Measurements from ENCODE around the gene SEMA6A.

SEMA6A gene

DNA sequence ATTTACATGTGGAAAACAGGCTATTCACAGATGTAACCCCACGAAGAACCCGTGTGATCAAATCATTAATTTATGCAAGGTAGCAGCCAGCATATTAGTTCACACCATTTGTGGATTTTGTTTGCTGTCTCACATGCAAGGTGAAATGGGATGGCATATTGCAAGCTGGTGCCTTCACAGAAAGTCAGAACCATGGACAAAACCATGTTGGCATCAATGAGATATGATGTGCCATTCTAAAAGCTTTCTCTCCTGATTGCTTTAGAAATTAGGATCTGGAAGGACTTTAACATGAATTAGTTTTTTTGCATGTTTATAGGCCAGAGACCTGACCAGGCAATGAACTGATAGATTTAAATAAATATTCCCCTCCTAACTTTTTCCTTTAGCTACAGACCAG, 129.3 kb downstream of the SEMA6A start:
- no peaks in the 10 kb centered on the region for H3K9me3 ChIP-seq (ENCODE audit: severe bottlenecking)
- DNase-seq (ENCODE audit: low spot score) (no peak), ATAC-seq (ENCODE audit: low read depth) (no peak)
- no peaks in the 10 kb centered on the region for H3K4me1 ChIP-seq (ENCODE audit: insufficient read depth, poor library complexity, severe bottlenecking)
- no peaks in the 10 kb centered on the region for H3K36me3 ChIP-seq (ENCODE audit: low read depth)
- H3K27me3 ChIP-seq (ENCODE audit: insufficient read depth, poor library complexity, severe bottlenecking), result no peaks in the 10 kb centered on the region
- H3K4me3 ChIP-seq (ENCODE audit: severe bottlenecking), result no peak overlapping the region
- H3K27ac ChIP-seq (ENCODE audit: poor library complexity, severe bottlenecking), result no peak overlapping the region
- TF ChIP-seq, protein P1, sequence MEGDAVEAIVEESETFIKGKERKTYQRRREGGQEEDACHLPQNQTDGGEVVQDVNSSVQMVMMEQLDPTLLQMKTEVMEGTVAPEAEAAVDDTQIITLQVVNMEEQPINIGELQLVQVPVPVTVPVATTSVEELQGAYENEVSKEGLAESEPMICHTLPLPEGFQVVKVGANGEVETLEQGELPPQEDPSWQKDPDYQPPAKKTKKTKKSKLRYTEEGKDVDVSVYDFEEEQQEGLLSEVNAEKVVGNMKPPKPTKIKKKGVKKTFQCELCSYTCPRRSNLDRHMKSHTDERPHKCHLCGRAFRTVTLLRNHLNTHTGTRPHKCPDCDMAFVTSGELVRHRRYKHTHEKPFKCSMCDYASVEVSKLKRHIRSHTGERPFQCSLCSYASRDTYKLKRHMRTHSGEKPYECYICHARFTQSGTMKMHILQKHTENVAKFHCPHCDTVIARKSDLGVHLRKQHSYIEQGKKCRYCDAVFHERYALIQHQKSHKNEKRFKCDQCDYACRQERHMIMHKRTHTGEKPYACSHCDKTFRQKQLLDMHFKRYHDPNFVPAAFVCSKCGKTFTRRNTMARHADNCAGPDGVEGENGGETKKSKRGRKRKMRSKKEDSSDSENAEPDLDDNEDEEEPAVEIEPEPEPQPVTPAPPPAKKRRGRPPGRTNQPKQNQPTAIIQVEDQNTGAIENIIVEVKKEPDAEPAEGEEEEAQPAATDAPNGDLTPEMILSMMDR (IDR thresholded peaks at IDR 0.05; ENCODE audit: poor library complexity, severe bottlenecking), result no peak

DNA sequence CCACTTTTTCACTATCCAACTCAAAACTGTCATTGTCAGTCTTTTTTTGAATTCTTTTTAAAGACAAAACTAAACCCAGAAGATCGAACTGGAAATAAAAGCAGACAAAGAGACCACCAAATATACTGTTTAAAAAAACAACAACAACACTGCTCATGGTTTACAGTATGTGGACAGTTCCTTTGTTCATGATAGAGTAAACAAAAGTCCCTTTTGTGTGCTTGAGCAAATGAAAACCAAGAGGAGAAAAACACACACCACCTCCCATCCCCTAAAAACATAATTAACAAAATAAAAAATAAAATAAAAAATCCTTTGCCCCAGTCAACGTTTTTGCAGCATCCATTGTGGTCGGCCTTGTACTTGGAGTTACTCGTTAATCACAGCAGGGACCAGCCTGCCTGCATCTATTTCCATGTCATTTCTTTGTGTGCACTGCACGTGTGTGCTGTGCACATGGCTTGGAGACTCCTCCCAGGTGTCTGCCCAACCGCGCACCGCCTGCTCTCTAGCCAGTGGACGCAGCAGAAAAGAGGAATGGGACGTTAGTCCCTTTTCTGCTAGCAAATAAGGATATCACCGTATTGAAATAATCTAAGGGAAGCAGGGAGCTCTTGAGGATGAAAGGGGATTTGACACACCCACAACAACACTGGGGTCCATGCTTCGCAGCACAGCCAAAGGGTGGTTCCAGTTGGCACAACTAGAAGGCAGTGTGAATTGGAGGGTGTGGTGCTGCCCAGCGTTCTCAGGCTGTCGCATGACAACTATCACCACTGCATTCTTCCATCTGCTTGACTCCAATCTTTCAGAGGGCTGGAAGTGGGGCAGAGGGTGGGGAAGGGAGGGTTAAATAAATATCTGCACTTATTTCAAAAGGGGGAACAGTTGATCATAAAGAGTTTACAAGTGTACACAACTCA, 130.0 kb downstream of the SEMA6A start:
- DNase-seq (ENCODE audit: low spot score) (no peak), ATAC-seq (ENCODE audit: low read depth) (no peak)
- Histone ChIP-seq H3K27me3 (ENCODE audit: insufficient read depth, poor library complexity, severe bottlenecking) (no peaks in the 10 kb centered on the region), H3K4me3 (ENCODE audit: severe bottlenecking) (no peak overlapping the region), H3K27ac (ENCODE audit: poor library complexity, severe bottlenecking) (no peak overlapping the region), H3K4me1 (ENCODE audit: insufficient read depth, poor library complexity, severe bottlenecking) (no peaks in the 10 kb centered on the region), H3K9me3 (ENCODE audit: severe bottlenecking) (no peaks in the 10 kb centered on the region), H3K36me3 (ENCODE audit: low read depth) (no peaks in the 10 kb centered on the region)
- TF ChIP-seq, protein P1 (IDR thresholded peaks at IDR 0.05; ENCODE audit: poor library complexity, severe bottlenecking), result no peak

DNA sequence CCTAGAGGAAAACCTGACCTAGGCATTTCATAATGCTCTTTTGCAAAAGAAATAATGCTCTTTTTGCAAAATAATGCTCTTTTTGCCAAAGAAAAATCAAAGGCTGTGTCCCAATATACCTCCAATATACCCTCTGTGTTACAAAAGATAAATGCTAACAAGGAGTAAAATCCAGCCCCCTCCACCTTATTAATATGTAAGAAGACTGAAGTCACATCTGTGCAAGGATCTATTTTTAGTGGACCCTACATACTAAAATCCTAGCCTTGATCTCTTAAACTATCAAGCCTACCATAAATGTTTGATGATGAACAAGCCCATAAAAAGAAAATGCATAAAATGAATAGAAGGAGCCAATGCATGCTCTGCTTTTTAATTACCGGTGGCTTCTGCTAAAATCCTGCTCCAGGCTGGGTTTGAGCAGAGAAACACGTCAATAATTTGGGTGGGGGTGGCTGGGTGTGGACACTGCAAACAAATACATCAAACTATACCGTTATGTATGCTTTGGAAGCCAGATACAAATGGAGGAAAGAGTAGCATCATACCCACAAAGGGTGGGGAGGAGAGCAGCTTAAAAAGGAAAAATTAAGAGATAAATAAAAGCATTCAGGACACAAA, 131.6 kb downstream of the SEMA6A start:
- ATAC-seq (ENCODE audit: low read depth), result no peak
- DNase-seq (ENCODE audit: low spot score), result no peak
- H3K9me3 ChIP-seq (ENCODE audit: severe bottlenecking), result no peaks in the 10 kb centered on the region
- H3K27me3 ChIP-seq (ENCODE audit: insufficient read depth, poor library complexity, severe bottlenecking), result no peaks in the 10 kb centered on the region
- no peak overlapping the region for H3K27ac ChIP-seq (ENCODE audit: poor library complexity, severe bottlenecking)
- no peaks in the 10 kb centered on the region for H3K4me1 ChIP-seq (ENCODE audit: insufficient read depth, poor library complexity, severe bottlenecking)
- H3K36me3 ChIP-seq (ENCODE audit: low read depth), result no peaks in the 10 kb centered on the region
- TF ChIP-seq, protein P1 (IDR thresholded peaks at IDR 0.05; ENCODE audit: poor library complexity, severe bottlenecking), result no peak
- H3K4me3 ChIP-seq (ENCODE audit: severe bottlenecking), result no peak overlapping the region

DNA sequence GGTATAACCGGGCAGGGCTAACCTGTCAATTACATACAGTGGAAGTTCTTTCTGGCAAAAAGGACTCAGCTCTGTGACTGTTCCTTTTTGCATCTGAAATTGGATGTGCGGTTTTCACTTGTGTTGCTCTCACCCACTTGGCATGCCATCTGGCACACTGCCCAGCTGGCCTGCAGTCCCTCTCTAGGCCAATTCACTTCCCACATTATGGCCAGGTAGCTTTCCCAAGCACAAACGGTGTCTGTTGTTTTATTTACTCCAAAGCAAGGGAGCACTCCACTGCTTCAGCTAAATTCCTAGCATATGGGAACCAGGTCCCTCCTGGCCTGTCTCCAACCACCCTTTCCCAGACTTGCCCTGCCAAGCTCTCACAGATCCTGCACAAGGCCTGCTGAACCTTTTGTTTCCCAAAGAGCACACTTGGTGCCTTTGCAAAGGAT, 132.5 kb downstream of the SEMA6A start:
- Histone ChIP-seq H3K27ac (ENCODE audit: poor library complexity, severe bottlenecking) (no peak overlapping the region), H3K9me3 (ENCODE audit: severe bottlenecking) (no peaks in the 10 kb centered on the region), H3K27me3 (ENCODE audit: insufficient read depth, poor library complexity, severe bottlenecking) (no peaks in the 10 kb centered on the region), H3K4me3 (ENCODE audit: severe bottlenecking) (no peak overlapping the region), H3K36me3 (ENCODE audit: low read depth) (no peaks in the 10 kb centered on the region), H3K4me1 (ENCODE audit: insufficient read depth, poor library complexity, severe bottlenecking) (no peaks in the 10 kb centered on the region)
- ATAC-seq (ENCODE audit: low read depth), result peak; percentile 93
- no peak for DNase-seq (ENCODE audit: low spot score)
- TF ChIP-seq, protein P1 (IDR thresholded peaks at IDR 0.05; ENCODE audit: poor library complexity, severe bottlenecking), result no peak

Data from RWPE2 (cell line).